GM13977 (cell line): ENCODE results near the gene ZSCAN31.
A peak's percentile ranks its signal among the peaks of the same experiment; 100 is the strongest.

Source experiments
- DNase-seq: peaks from one replicate; pipeline ENCODE4 v3.0.0; 2012; ENCODE audit warnings: low spot score
- CTCF ChIP-seq: IDR thresholded peaks from 2 replicates; pipeline ENCODE4 v1.5.1; 2012; ENCODE audit warnings: mild to moderate bottlenecking, control low read depth; ENCODE audit not compliant: insufficient read depth; ENCODE audit errors: extremely low read depth, missing control alignments
- in situ Hi-C: fragments of 300-500 bp; cut with MboI; formaldehyde crosslinking; loops from one replicate; pipeline ENCODE4 v1.12.0; 2022; ENCODE audit warnings: low sequenced_read_pairs, low pct_unique_long_range_greater_than_20kb, mixed read lengths, inconsistent platforms; ENCODE audit not compliant: unreplicated experiment

The ZSCAN31 gene

GRCh38 chr6:28353981-28354676 is 18.2 kb upstream of the ZSCAN31 start:
- in situ Hi-C loops, result loop anchor here (10.0 to 25.0 kb wide), 2 partner anchors 219 to 1192 kb away; no protein-coding TSS in a partner anchor
- TF ChIP-seq CTCF, result no peak
- no peak for DNase-seq

DNA sequence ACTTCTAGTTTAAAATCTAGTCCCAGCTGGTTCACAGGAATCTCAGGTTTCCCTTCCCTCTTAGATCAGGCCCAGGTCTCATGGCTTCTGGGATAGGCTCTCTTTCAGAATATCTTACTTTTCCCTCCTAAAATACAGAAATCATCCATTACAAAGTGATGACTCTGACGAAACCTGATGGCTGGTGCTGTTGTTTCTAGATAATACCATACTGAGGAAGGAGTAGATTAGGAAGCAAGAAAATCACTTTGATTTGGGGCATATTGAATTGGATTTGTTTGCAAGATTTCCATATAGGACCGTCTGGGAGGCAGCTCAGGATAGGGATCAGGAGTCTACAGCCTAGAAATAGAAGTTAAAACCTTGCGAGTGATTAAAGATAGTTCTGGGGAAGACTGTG is 17.4 kb upstream of the ZSCAN31 start:
- no peak for DNase-seq
- TF ChIP-seq CTCF, result no peak
- in situ Hi-C loops, result loop anchor here (10.0 to 25.0 kb wide), 2 partner anchors 219 to 1191 kb away; no protein-coding TSS in a partner anchor

- TF ChIP-seq CTCF, result no peak
- in situ Hi-C loops, result loop anchor here (10.0 to 25.0 kb wide), 2 partner anchors 217 to 1189 kb away; no protein-coding TSS in a partner anchor
- no peak for DNase-seq
Observed at GRCh38 chr6:28351493-28351925, 15.6 kb upstream of the ZSCAN31 start.

DNA sequence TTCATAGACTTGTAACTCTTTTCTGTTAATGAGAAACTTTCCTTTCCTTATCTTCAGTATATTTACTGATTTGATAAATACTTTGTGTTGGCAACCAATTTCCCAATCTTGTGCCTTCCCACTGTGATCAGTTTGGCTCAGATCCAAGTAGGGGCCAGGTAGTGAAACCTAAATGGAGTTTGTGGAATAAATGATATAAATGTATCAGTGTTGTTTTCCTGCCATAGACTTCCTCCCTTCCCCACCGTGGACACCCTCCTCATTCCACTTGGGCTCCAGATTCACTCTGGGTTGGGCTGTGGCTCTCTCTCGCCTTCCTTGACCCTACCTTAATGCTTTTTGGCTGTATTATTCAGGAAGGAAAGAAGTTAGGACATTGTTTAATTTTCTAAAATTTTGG is 15.1 kb upstream of the ZSCAN31 start:
- no peak for TF ChIP-seq CTCF
- no peak for DNase-seq
- in situ Hi-C loops, result loop anchor here (10.0 to 25.0 kb wide), 2 partner anchors 216 to 1189 kb away; no protein-coding TSS in a partner anchor

- DNase-seq, result peak; percentile 81
- TF ChIP-seq CTCF, result no peak
- in situ Hi-C loops, result loop anchor here (10.0 to 25.0 kb wide), 2 partner anchors 215 to 1188 kb away; no protein-coding TSS in a partner anchor
Observed at GRCh38 chr6:28349892-28350737, 14.2 kb upstream of the ZSCAN31 start, which contains the start of gene ZKSCAN3. TSS of gene ZKSCAN3 (plus strand) at chr6:28349947. CDS start at chr6:28359587, 9,640 bp downstream.

GRCh38 chr6:28349344-28349891 is 13.5 kb upstream of the ZSCAN31 start:
- in situ Hi-C loops, result no loop called here

More at GRCh38 chr6:28349344-28349891, 13.5 kb upstream of the ZSCAN31 start:
- DNase-seq, result no peak
- no peak for TF ChIP-seq CTCF
